Psoas muscle (tissue), 8 donors: ENCODE results near the gene TMEM82. TPM values are rescaled to one million over a fixed set of nuclear protein-coding genes. Genes with fewer than 3 reads are reported as not detected.

Experiments
- ATAC-seq, 4 donors: fragments of 200-7000 bp; cut with Tn5 transposase; one replicate each; pipeline ENCODE4 v1.9.1; 2020; ENCODE audit warnings: moderate library complexity in 3 of 4, mild to moderate bottlenecking in 2 of 4
- DNase-seq, 2 donors: peaks; one replicate each; pipeline ENCODE4 v3.0.0-alpha.2; 2020
- H3K27ac ChIP-seq: fragments of 200-600 bp; one replicate; pipeline ENCODE4 v1.8.0; 2022
- H3K27me3 ChIP-seq, 3 donors: fragments of 200-600 bp in 1 of 3; one replicate each; pipeline versions ENCODE4 v1.6.1 to v1.8.0; 2013 to 2022; ENCODE audit warnings: low read length in 2 of 3, mild to moderate bottlenecking in 2 of 3, moderate library complexity in 1 of 3; ENCODE audit not compliant: insufficient read depth in 3 of 3
- H3K36me3 ChIP-seq, 2 donors: fragments of 200-600 bp in 1 of 2; one replicate each; pipeline versions ENCODE4 v1.6.1 to v1.8.0; 2013 to 2022; ENCODE audit warnings: low read depth in 1 of 2, mild to moderate bottlenecking in 1 of 2, moderate library complexity in 1 of 2; ENCODE audit not compliant: insufficient read depth in 1 of 2
- H3K4me1 ChIP-seq: fragments of 200-600 bp; one replicate; pipeline ENCODE4 v1.8.0; 2022
- H3K4me3 ChIP-seq: fragments of 200-600 bp; one replicate; pipeline ENCODE4 v1.8.0; 2022; ENCODE audit warnings: mild to moderate bottlenecking
- H3K9me3 ChIP-seq: fragments of 200-600 bp; one replicate; pipeline ENCODE4 v1.8.0; 2022
- WGBS, 3 donors: extraction: QIAGEN DNeasy Blood & Tissue Kit; methylation state at CpG; one replicate each; pipeline versions ENCODE4 v1.1.6 to v1.1.7; 2013; 5-methylcytosine and 5-hydroxymethylcytosine counted together
- intact Hi-C, 2 donors: fragments of 100-400 bp; cut with DNase I; formaldehyde crosslinking; loops; one replicate each; pipeline versions ENCODE4 v1.11.0 to v1.14.2; 2022
- polyA plus RNA-seq, 3 donors: library from polyadenylated mRNA; stranded (reverse); fragments of 200-250 nt; gene quantifications; one replicate each; pipeline ENCODE4 v1.2.3, GENCODE V29; 2013
- total RNA-seq, 4 donors: library from RNA; stranded (reverse); fragmentation: NEBNext Ultra II Directional in 2 of 4; extraction: Animal tissue kit (Norgen Biotek cat#: 25700) in 2 of 4; gene quantifications; one replicate each; pipeline versions ENCODE4 v1.2.1 to v1.2.4, GENCODE V29; 2021 to 2023
- TF ChIP-seq, protein P1 (sequence below): fragments of 200-600 bp; IDR thresholded peaks from one replicate; pipeline ENCODE4 v1.8.0; 2022; ENCODE audit warnings: antibody characterized with exemption
- donor health status: healthy with polysubstance abuse.
- donor health status: DM: no; HTN: no; CAD: no; lungs with moderate emphysema.
- donor health status: Bipolar disorder and iron deficiency.
- donor health status: healthy.
- donor health status: DM: yes; HTN: yes; CAD: no.
- donor health status: DM: no; HTN: no; CAD: no.
- donor health status: DM: no; HTN: no; CAD: no.
- donor health status: DM: yes; HTN: yes; CAD: no.

TMEM82 gene
- total and polyA plus RNA-seq, 7 donors: not detected

DNA sequence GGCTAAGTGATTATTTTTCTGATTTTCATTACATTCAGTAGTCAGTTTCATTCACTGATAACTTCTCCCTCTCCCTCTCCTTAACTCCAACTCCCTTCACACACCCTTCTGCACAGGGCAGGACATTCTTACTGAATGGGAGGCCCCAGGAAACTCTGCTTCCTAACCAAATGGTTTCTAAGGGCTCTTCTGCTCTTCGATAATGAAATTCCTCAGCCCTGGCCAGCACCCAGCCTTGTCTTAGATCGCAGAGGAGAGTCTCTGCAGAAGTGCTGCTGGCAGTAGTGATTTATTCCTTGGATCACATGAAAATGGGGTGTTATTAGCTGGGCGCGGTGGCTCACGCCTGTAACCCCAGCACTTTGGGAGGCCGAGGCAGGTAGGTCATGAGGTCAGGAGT lies 41.8 kb upstream of the TMEM82 start:
- Histone ChIP-seq H3K4me3 (no peak overlapping the region), H3K27ac (no peak overlapping the region)
- intact Hi-C loops: no loop called here

DNA sequence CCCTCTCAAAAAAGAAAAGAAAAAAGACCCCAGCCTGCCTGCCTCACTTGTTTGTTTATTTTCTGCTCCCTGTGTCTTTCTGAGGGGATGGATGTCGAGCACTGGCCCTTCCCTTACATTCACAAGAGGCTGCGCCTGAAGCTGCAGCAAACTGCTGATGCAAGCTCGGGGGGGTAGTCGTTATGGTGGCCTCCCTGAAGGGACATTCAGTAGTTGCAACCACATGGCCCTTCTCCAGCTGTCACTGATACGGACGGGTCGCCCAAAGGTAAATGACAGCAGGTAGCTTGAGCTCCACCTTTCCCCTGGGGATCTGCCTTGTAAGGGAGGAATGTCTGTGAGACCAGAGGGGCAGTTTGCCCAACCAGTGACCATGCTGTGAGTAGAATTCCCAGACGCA lies 40.5 kb upstream of the TMEM82 start:
- H3K4me1 ChIP-seq: peaks cover 59% of the 10 kb centered on the region
- peak overlapping the region; percentile 94 for H3K27ac ChIP-seq
- TF ChIP-seq, protein P1, sequence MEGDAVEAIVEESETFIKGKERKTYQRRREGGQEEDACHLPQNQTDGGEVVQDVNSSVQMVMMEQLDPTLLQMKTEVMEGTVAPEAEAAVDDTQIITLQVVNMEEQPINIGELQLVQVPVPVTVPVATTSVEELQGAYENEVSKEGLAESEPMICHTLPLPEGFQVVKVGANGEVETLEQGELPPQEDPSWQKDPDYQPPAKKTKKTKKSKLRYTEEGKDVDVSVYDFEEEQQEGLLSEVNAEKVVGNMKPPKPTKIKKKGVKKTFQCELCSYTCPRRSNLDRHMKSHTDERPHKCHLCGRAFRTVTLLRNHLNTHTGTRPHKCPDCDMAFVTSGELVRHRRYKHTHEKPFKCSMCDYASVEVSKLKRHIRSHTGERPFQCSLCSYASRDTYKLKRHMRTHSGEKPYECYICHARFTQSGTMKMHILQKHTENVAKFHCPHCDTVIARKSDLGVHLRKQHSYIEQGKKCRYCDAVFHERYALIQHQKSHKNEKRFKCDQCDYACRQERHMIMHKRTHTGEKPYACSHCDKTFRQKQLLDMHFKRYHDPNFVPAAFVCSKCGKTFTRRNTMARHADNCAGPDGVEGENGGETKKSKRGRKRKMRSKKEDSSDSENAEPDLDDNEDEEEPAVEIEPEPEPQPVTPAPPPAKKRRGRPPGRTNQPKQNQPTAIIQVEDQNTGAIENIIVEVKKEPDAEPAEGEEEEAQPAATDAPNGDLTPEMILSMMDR: no peak
- H3K9me3 ChIP-seq: no peaks in the 10 kb centered on the region
- ATAC-seq (no peak), DNase-seq (no peak)
- peaks cover 4 to 8% of the 10 kb centered on the region in 2 donors for H3K36me3 ChIP-seq
- intact Hi-C loops: no loop called here
- no peak overlapping the region for H3K4me3 ChIP-seq
- 85 to 90% (median 88%) methylated on average over 8 of the region's 8 CpGs for WGBS, 3 donors
- H3K27me3 ChIP-seq: no peaks in the 10 kb centered on the region

More for the DNA sequence above, 41.8 kb upstream of the TMEM82 start:
- TF ChIP-seq, protein P1: no peak
- DNase-seq (no peak), ATAC-seq (no peak)
- peaks cover 6 to 19% of the 10 kb centered on the region in 2 donors for H3K36me3 ChIP-seq
- H3K4me1 ChIP-seq: peaks cover 52% of the 10 kb centered on the region
- no peaks in the 10 kb centered on the region for H3K27me3 ChIP-seq
- no peaks in the 10 kb centered on the region for H3K9me3 ChIP-seq
- 65 to 79% (median 69%) methylated on average over 6 of the region's 6 CpGs for WGBS, 3 donors

DNA sequence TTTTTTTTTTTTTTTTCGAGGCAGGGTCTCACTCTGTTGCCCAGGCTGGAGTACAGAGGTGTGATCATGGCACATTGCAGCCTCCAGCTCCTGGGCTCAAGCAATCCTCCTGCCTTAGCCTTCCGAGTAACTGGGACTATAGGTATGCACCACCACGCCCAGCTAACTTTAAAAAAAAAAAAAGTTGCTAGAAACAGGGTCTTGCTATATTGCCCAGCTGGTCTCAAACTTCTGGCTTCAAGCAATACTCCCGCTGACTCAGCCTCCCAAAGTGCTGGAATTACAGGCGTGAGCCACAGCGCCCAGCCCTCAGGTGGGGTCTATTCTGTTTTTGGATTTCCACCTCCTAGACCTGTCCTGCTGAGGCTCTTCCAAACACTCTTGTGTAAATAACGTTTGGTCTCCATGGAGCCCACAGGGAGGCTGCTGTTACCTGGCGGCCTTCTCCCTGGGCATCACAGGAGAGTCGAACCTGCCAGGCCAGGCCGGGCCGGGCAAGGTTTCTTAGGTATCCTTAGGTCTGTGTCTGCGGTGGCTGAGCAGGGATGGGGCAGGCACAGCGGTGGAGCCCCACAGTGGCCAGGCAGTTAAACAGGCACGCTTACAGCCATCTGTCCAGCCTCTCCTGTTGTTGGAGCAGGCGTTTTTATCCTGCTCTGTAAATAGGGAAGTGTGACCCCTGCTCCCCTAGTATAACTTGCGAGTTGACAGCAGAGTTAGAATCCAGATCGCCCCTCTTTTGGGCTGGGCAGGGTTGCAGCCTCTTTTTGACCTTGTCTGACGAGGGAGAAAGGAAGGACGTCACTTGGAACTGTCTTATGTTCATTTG lies 39.4 kb upstream of the TMEM82 start:
- peaks cover 0 to 8% of the 10 kb centered on the region in 2 donors for H3K36me3 ChIP-seq
- intact Hi-C loops: no loop called here
- ATAC-seq: peak; percentile 57 to 63 (median 60)
- DNase-seq: no peak
- H3K4me1 ChIP-seq: peaks cover 66% of the 10 kb centered on the region
- TF ChIP-seq, protein P1: peak; percentile 36
- H3K27ac ChIP-seq: peak overlapping the region; percentile 94
- no peaks in the 10 kb centered on the region for H3K27me3 ChIP-seq
- peak overlapping the region; percentile 5 for H3K4me3 ChIP-seq
- WGBS, 3 donors: 54 to 74% (median 59%) methylated on average over 18 to 19 of the region's 19 CpGs
- no peaks in the 10 kb centered on the region for H3K9me3 ChIP-seq

DNA sequence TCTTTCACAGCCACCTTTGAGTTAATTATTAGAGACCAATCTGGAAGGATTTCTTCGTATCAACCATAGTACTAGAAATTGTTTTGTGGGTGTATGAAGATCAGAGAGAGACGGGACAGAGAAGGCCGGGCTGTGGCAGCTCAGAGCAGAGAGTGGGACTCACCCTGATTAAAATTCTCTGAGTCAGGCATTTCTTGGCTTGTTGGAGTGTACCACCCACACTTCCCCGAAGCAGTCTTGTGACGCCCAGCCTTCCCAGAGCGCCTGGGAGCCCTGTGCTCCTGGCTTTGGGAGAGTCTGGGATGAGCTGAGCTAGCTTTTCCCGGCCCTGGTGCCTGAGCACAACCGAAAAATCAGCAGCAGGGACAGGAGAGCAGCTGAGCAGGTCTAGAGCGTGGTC lies 38.7 kb upstream of the TMEM82 start:
- no peaks in the 10 kb centered on the region for H3K27me3 ChIP-seq
- H3K36me3 ChIP-seq: peaks cover 0 to 8% of the 10 kb centered on the region in 2 donors
- ATAC-seq (peak; percentile 50 to 80 (median 69)), DNase-seq (peak; percentile 82 to 83)
- H3K27ac ChIP-seq: peak overlapping the region; percentile 94
- peak overlapping the region; percentile 5 for H3K4me3 ChIP-seq
- TF ChIP-seq, protein P1: no peak
- peaks cover 72% of the 10 kb centered on the region for H3K4me1 ChIP-seq
- intact Hi-C loops: no loop called here
- 18 to 47% (median 20%) methylated on average over 9 of the region's 9 CpGs for WGBS, 3 donors
- no peaks in the 10 kb centered on the region for H3K9me3 ChIP-seq
